Measurements from ENCODE around the gene NEDD4L.

DNA sequence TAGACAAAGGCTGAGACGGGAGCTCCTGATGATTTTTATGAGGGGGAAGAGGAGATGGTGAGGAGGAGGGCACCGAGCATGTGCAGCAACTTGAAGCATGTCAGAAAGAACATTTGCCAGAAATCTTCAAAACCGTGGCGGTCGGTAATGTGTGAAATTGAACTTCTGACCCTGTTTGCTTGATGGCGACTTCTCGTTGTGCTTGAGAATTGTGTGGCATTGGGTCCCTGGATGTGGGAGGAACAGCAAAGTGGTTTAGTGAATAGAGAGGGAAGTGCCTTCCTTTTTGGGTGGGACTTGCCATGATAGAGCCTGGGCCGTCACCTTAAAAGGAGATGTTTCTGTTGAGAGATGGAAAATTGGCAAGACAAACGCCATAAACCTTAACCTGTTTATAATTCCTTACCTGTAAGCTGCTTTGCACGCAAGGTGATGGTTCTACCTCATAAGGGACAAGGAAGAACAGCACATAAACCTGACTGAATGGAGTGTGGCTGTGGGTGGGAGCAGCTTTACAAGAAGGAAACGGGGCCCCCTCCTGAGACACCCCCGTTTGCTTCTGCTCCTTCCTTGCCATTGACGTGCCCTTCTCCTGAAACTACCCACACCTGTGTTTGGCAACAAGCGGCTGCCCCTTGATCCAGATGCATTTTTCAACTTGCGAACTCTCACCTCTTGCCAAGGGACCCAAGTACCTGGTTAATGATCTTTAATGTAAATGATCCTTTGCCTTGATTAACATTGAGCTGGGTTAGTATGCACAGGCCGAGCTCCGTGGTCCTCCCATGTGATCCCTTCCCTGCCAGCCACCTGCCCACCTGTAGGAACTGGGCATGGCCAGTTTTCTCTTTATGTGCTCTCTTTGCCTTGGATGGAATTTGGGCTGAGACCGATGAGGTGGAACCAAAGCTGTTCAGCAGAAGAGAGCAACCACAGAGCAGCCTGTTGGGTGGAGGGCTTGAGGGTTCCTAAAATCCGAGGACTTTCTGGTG is 153.2 kb downstream of the NEDD4L start:
- TF ChIP-seq ZNF423 (tag by site-specific recombination; IDR thresholded peaks at IDR 0.05) (no peak), MZF1 (tag by site-specific recombination; IDR thresholded peaks at IDR 0.05; ENCODE audit: borderline replicate concordance) (no peak), ZNF146 (tag by site-specific recombination; IDR thresholded peaks at IDR 0.05) (no peak), ZNF24 (tag by site-specific recombination; IDR thresholded peaks at IDR 0.05) (no peak), BCL11A (tag by site-specific recombination; IDR thresholded peaks at IDR 0.05; ENCODE audit: low read depth) (no peak)
- TF ChIP-seq, protein P1, sequence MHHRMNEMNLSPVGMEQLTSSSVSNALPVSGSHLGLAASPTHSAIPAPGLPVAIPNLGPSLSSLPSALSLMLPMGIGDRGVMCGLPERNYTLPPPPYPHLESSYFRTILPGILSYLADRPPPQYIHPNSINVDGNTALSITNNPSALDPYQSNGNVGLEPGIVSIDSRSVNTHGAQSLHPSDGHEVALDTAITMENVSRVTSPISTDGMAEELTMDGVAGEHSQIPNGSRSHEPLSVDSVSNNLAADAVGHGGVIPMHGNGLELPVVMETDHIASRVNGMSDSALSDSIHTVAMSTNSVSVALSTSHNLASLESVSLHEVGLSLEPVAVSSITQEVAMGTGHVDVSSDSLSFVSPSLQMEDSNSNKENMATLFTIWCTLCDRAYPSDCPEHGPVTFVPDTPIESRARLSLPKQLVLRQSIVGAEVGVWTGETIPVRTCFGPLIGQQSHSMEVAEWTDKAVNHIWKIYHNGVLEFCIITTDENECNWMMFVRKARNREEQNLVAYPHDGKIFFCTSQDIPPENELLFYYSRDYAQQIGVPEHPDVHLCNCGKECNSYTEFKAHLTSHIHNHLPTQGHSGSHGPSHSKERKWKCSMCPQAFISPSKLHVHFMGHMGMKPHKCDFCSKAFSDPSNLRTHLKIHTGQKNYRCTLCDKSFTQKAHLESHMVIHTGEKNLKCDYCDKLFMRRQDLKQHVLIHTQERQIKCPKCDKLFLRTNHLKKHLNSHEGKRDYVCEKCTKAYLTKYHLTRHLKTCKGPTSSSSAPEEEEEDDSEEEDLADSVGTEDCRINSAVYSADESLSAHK (tag by site-specific recombination; IDR thresholded peaks at IDR 0.05), result no peak
- TF ChIP-seq, protein P2, sequence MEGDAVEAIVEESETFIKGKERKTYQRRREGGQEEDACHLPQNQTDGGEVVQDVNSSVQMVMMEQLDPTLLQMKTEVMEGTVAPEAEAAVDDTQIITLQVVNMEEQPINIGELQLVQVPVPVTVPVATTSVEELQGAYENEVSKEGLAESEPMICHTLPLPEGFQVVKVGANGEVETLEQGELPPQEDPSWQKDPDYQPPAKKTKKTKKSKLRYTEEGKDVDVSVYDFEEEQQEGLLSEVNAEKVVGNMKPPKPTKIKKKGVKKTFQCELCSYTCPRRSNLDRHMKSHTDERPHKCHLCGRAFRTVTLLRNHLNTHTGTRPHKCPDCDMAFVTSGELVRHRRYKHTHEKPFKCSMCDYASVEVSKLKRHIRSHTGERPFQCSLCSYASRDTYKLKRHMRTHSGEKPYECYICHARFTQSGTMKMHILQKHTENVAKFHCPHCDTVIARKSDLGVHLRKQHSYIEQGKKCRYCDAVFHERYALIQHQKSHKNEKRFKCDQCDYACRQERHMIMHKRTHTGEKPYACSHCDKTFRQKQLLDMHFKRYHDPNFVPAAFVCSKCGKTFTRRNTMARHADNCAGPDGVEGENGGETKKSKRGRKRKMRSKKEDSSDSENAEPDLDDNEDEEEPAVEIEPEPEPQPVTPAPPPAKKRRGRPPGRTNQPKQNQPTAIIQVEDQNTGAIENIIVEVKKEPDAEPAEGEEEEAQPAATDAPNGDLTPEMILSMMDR (tag by site-specific recombination; IDR thresholded peaks at IDR 0.05), result no peak
